NCI-H2196 treated with DMSO at 0.1 percent for 48 hours (cell line): ENCODE data around the gene HAGH.

Experiments used
- DNase-seq: peaks from one replicate; lab custom pipeline; 2025; ENCODE audit not compliant: unreplicated experiment; lab: John Stamatoyannopoulos, UW

The HAGH gene

GRCh38 chr16:1775006-1775845 lies 51.4 kb downstream of the HAGH start:
- no peak for DNase-seq

GRCh38 chr16:1774448-1774780 lies 52.2 kb downstream of the HAGH start:
- no peak for DNase-seq

GRCh38 chr16:1773703-1774447 lies 52.8 kb downstream of the HAGH start:
- no peak for DNase-seq

DNA sequence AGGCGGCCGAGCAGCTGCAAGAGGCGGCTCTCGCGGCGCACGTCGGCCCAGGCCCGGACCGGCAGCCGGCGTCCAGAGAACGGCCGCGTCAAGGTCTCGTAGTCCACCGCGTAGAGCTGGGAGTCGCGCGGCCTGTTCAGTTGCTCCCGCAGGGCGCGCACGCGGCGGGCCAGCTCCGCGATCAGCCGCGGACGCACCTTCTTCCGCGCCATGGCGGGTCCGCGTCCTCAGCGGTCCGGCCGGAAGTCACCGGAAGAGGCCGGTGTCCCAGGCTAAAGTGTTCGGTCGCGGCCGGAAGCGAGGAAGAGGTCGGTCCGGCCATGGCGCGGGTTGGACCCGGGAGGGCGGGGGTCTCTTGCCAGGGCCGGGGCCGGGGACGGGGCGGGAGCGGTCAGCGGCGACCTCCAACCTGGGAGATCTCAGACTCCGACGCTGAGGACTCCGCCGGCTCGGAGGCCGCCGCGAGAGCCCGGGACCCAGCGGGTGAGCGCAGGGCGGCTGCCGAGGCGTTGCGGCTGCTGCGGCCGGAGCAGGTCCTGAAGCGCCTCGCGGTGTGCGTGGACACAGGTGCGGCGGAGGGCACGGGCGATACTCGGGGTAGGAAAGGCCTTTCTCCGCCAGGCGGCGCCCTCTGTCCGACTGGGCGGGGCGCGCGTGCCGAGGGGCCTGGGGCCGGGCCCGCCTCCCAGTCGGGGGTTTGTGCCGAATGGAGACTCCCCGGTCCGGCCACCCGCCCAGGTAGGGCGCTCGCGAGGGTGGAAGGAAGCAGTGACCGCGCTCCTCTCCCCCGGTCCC lies 53.5 kb downstream of the HAGH start, which contains the start of gene MRPS34:
Gene MRPS34 (minus strand): TSS at position 227 of the 795 bp plus-strand sequence. CDS start 15 bp downstream, at position 212.
- DNase-seq: peak; percentile 76

GRCh38 chr16:1772362-1772907 lies 54.2 kb downstream of the HAGH start, which contains the start of gene EME2:
Gene EME2, plus strand, starts transcription at chr16:1772810. Its CDS starts 418 bp downstream, at chr16:1773228.
- no peak for DNase-seq

DNA sequence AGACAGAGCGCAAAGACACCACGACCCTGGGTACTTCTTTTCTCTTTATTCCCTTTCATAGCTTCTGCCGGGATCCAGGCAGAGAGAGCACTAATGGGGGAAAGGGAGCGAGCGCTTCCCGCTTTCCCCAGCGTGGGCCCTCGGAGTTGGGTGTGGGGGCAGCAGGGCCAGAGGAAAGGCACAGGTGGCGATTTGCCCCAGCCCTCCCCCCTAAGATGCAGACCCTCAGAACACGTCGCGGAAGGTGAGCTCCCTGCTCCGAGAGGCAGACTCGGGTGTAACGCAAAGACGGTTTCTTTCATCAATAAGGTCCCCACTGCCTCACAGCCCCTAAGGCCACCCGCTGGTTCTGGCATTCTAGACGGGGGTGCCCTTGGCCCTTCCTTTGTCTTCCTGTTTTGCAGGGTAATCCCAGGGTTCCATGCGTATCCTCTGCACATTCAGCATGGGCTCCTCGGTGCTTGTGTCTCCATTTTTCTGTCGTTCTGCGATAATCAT lies 54.7 kb downstream of the HAGH start:
- DNase-seq: no peak

- peak; percentile 47 for DNase-seq
Measured at GRCh38 chr16:1771188-1771863, 55.3 kb downstream of the HAGH start, which contains the start of gene NME3. Gene NME3, minus strand, starts transcription at chr16:1771543. Its CDS starts 9 bp downstream, at chr16:1771534.

DNA sequence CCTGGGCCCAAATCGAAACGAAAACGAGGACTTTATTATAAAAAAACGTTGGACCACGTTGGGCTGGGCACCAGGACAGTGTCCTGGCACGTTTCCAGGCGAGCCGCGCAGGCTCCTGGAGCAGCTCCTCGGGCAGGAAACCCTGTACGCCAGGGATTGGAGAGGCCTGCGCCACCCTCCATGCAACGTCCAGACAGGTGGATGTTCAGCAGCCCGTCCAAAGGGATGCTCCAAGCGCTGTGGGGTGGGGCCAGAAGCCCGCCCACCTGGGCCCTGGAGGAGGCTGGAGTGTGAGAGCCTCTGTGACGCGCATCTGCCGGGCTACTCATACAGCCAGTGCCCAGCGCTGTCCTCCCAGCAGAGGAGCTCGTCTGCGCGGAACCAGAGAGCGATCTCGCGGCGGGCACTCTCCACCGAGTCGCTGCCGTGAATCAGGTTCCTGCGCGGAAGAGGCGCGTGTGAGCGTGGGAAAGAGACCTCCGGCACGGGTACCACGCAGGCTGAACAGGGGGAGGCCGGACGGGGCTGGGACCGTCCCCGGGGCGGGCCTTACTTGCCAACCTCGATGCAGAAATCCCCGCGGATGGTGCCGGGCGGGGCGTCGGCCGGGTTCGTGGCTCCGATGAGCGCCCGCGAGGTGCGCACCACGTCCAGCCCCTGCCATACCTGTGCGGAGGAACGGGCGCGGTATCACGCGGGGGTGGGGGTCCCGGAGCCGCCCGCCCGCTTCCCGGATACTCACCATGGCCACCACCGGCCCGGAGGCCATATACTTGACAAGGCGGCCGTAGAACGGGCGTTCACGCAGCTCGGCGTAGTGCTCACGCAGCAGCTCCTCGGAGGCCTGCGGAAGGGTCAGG lies 56.1 kb downstream of the HAGH start:
- DNase-seq: peak; percentile 88

GRCh38 chr16:1769402-1770300 lies 57.0 kb downstream of the HAGH start:
- no peak for DNase-seq

DNA sequence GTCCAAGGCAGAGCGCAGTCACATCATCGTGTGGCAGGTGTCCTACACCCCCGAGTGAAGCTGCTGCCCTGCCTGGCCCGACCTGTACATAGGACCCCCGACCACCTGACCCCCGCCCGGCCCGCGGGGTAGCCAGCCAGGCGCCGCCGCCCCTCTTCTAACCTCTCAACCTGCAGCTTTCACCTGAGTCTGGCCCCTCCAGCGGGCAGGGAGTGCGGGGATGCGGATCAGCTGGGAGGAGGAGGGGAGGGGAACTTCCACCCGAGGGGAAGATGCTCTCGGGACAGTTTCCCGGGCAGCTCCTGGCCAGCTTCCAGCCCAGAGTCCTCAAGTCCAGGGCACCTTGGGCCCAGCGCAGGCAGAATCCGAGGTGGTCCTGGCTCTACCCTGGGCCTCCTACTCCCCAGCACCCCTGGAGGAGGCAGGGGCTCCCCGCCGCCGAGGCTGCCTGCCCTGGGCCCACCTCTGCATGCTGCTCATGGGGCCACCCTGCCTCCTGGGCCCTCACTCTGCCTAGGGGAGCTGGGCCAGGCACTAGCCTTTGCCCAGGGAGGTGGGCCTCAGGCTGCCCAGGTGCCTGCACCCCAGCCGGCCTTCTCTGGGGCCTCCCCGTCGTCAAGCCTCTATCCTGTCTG lies 57.7 kb downstream of the HAGH start:
- DNase-seq: no peak

- no peak for DNase-seq
Measured at GRCh38 chr16:1768061-1768766, 58.4 kb downstream of the HAGH start.

GRCh38 chr16:1767116-1767994 lies 59.3 kb downstream of the HAGH start:
- DNase-seq: no peak

GRCh38 chr16:1766701-1767100 lies 59.9 kb downstream of the HAGH start:
- no peak for DNase-seq

DNA sequence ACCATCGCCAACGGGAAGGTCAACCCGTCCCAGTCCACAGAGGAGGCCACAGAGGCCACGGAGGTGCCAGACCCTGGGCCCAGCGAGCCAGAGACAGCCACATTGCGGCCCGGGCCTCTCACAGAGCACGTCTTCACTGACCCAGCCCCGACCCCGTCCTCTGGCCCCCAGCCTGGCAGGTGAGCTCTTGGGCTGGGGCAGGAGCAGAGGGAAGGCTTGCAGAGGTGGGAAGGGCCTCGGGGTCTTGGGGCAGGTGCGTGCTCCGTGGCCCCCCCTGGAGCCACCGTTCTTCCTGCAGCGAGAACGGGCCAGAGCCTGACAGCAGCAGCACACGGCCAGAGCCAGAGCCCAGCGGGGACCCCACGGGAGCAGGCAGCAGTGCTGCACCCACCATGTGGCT lies 60.4 kb downstream of the HAGH start:
- DNase-seq: no peak

- no peak for DNase-seq
Measured at GRCh38 chr16:1765826-1766225, 60.8 kb downstream of the HAGH start.

- no peak for DNase-seq
Measured at GRCh38 chr16:1764971-1765370, 61.7 kb downstream of the HAGH start.
